Natural killer cell (primary cell): Measurements from ENCODE around the gene TXLNA. TPM values are rescaled to one million over a fixed set of nuclear protein-coding genes. Genes with fewer than 3 reads are reported as not detected.

Source experiments
- ATAC-seq, 3 donors: fragments of 150-1000 bp in 2 of 3; fragments of 200-7000 bp in 1 of 3; cut with Tn5 transposase; 1 replicate in 1 of 3; 2 replicates in 2 of 3; pipeline ENCODE4 v1.10.0; 2021; ENCODE audit warnings: mild to moderate bottlenecking in 2 of 3, moderate library complexity in 2 of 3
- DNase-seq, 2 donors: peaks; one replicate each; pipeline versions ENCODE4 v3.0.0 to v3.0.0-alpha.2; 2013 to 2021; ENCODE audit warnings: mixed read lengths in 1 of 2
- H3K27ac ChIP-seq: one replicate; pipeline ENCODE4 v1.5.1; 2013; ENCODE audit warnings: mild to moderate bottlenecking, low read length
- H3K27me3 ChIP-seq: one replicate; pipeline ENCODE4 v1.6.1; 2013; ENCODE audit warnings: low read length; ENCODE audit not compliant: control insufficient read depth, insufficient read depth
- H3K36me3 ChIP-seq: one replicate; pipeline ENCODE4 v1.6.1; 2013; ENCODE audit warnings: low read length; ENCODE audit not compliant: control insufficient read depth, insufficient read depth
- H3K4me1 ChIP-seq: one replicate; pipeline ENCODE4 v1.6.1; 2013; ENCODE audit warnings: low read length; ENCODE audit not compliant: control insufficient read depth, insufficient read depth
- H3K4me3 ChIP-seq: one replicate; pipeline ENCODE4 v1.5.1; 2013; ENCODE audit warnings: low read length
- H3K9me3 ChIP-seq: one replicate; pipeline ENCODE4 v1.6.1; 2013; ENCODE audit warnings: low read length; ENCODE audit not compliant: control insufficient read depth, insufficient read depth
- H3K27ac Mint-ChIP-seq, 2 donors: one replicate each; pipeline ENCODE4 v1.8.0; 2022; ENCODE audit warnings: mild to moderate bottlenecking in 2 of 2, mixed read lengths in 2 of 2, moderate library complexity in 1 of 2
- H3K27me3 Mint-ChIP-seq, 2 donors: one replicate each; pipeline ENCODE4 v1.8.0; 2022; ENCODE audit warnings: low read depth in 2 of 2, mixed read lengths in 2 of 2
- H3K36me3 Mint-ChIP-seq: one replicate; pipeline ENCODE4 v1.8.0; 2022; ENCODE audit warnings: mixed read lengths
- H3K4me1 Mint-ChIP-seq, 2 donors: one replicate each; pipeline ENCODE4 v1.8.0; 2022; ENCODE audit warnings: mixed read lengths in 2 of 2
- H3K4me3 Mint-ChIP-seq: one replicate; pipeline ENCODE4 v1.8.0; 2022; ENCODE audit warnings: mild to moderate bottlenecking, moderate library complexity, mixed read lengths
- H3K9me3 Mint-ChIP-seq, 2 donors: one replicate each; pipeline ENCODE4 v1.8.0; 2022; ENCODE audit warnings: mixed read lengths in 2 of 2
- WGBS: methylation state at CpG from one replicate; pipeline ENCODE4 v1.1.7; 2013; ENCODE audit warnings: missing lambda C conversion rate; ENCODE audit not compliant: insufficient coverage; 5-methylcytosine and 5-hydroxymethylcytosine counted together
- intact Hi-C: fragments of 100-400 bp; cut with micrococcal nuclease; formaldehyde crosslinking; loops from one replicate; pipeline ENCODE4 v1.14.2; 2022
- total RNA-seq, 4 donors: library from RNA; stranded (reverse); fragments of 120-200 nt in 1 of 4; gene quantifications; one replicate each; pipeline versions ENCODE4 v1.2.3 to v1.2.4, GENCODE V29; 2013 to 2022
- TF ChIP-seq, protein P1 (sequence below): fragments of 200-600 bp; IDR thresholded peaks from one replicate; pipeline ENCODE4 v1.8.0; 2022; ENCODE audit warnings: antibody characterized with exemption

TXLNA gene
- total RNA-seq, 3 donors from 2014 or later (not counting 1 experiment from before 2014, with no cell fraction given), result 26.0 to 36.0 (median 33.3) TPM

- TF ChIP-seq, protein P1, sequence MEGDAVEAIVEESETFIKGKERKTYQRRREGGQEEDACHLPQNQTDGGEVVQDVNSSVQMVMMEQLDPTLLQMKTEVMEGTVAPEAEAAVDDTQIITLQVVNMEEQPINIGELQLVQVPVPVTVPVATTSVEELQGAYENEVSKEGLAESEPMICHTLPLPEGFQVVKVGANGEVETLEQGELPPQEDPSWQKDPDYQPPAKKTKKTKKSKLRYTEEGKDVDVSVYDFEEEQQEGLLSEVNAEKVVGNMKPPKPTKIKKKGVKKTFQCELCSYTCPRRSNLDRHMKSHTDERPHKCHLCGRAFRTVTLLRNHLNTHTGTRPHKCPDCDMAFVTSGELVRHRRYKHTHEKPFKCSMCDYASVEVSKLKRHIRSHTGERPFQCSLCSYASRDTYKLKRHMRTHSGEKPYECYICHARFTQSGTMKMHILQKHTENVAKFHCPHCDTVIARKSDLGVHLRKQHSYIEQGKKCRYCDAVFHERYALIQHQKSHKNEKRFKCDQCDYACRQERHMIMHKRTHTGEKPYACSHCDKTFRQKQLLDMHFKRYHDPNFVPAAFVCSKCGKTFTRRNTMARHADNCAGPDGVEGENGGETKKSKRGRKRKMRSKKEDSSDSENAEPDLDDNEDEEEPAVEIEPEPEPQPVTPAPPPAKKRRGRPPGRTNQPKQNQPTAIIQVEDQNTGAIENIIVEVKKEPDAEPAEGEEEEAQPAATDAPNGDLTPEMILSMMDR, result no peak
- no peaks in the 10 kb centered on the region for H3K36me3 ChIP-seq
- Mint-ChIP-seq H3K4me1 (peaks cover 39 to 55% of the 10 kb centered on the region in 2 donors), H3K27me3 (no peaks in the 10 kb centered on the region), H3K27ac (peak within 1 kb of the TSS; percentile 93 to 96), H3K36me3 (no peaks in the 10 kb centered on the region), H3K9me3 (no peaks in the 10 kb centered on the region), H3K4me3 (peak within 1 kb of the TSS; percentile 75)
- peak within 1 kb of the TSS; percentile 51 for H3K27ac ChIP-seq
- no peaks in the 10 kb centered on the region for H3K27me3 ChIP-seq
- DNase-seq (peak in 1 of 2 donors; percentile 14), ATAC-seq (no peak)
- H3K4me1 ChIP-seq, result peaks cover 52% of the 10 kb centered on the region
- no peaks in the 10 kb centered on the region for H3K9me3 ChIP-seq
- intact Hi-C loops, result no loop called here
- 94% methylated on average over 3 of the region's 3 CpGs for WGBS
- H3K4me3 ChIP-seq, result no peak within 1 kb of the TSS
Observed at GRCh38 chr1:32246888-32247273, 67.4 kb downstream of the TXLNA start, which contains the start of gene FAM167B. FAM167B (plus strand) TSS chr1:32247222; CDS start chr1:32247422, 200 bp downstream.

DNA sequence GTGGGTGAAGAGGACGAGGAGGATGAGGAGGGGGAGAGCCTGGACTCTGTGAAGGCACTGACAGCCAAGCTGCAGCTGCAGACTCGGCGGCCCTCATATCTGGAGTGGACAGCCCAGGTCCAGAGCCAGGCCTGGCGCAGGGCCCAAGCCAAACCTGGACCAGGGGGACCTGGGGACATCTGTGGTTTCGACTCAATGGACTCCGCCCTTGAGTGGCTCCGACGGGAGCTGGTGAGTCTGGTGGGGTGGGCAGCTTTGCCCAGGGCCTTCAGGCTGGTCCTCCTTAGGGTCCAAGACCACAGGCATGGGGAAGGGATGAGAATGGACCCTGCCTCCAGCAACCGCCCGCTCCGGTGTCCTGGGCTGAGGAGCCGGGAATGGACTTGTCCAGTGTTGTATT, 68.0 kb downstream of the TXLNA start:
- Mint-ChIP-seq H3K27me3 (no peaks in the 10 kb centered on the region), H3K9me3 (no peaks in the 10 kb centered on the region), H3K4me1 (peaks cover 44 to 55% of the 10 kb centered on the region in 2 donors), H3K4me3 (peak overlapping the region; percentile 75), H3K27ac (peak overlapping the region; percentile 93 to 96), H3K36me3 (no peaks in the 10 kb centered on the region)
- Histone ChIP-seq H3K4me1 (peaks cover 56% of the 10 kb centered on the region), H3K27me3 (no peaks in the 10 kb centered on the region), H3K27ac (peak overlapping the region; percentile 51), H3K9me3 (no peaks in the 10 kb centered on the region), H3K36me3 (no peaks in the 10 kb centered on the region), H3K4me3 (no peak overlapping the region)
- 96% methylated on average over 12 of the region's 12 CpGs for WGBS
- ATAC-seq, result no peak
- no peak for DNase-seq
- intact Hi-C loops, result no loop called here
- TF ChIP-seq, protein P1, result no peak

Other genes starting within 250 kb of the TXLNA start
- 100 to 1,000 TPM; 435 to 527 (median 443) TPM for gene PTP4A2, start 241.3 kb upstream of the TXLNA start, total RNA-seq
- gene KHDRBS1, start 165.8 kb upstream of the TXLNA start, total RNA-seq, result 100 to 1,000 TPM; 107 to 112 (median 109) TPM
- 10 to 100 TPM; 13.3 to 17.1 (median 15.8) TPM for gene TMEM39B, start 106.7 kb upstream of the TXLNA start, total RNA-seq
- gene KPNA6, start 71.6 kb upstream of the TXLNA start, total RNA-seq, result 10 to 100 TPM; 48.6 to 59.0 (median 52.8) TPM
- 10 to 100 TPM; 19.3 to 30.6 (median 19.8) TPM for gene CCDC28B, start 20.9 kb downstream of the TXLNA start, total RNA-seq
- gene IQCC, start 26.0 kb downstream of the TXLNA start, total RNA-seq, result 1 to 10 TPM; 1.8 to 3.5 (median 3.3) TPM
- not detected for gene DCDC2B, start 29.4 kb downstream of the TXLNA start, total RNA-seq
- gene TMEM234, start 42.7 kb downstream of the TXLNA start, total RNA-seq, result 10 to 100 TPM; 22.2 to 27.1 (median 24.7) TPM
- gene EIF3I, start 42.7 kb downstream of the TXLNA start, total RNA-seq, result 100 to 1,000 TPM; 107 to 126 (median 110) TPM
- 1 to 10 TPM in 1 of 3 donors, under 1 TPM in 2; 0.54 to 1.3 (median 0.80) TPM for gene FAM167B, start 67.5 kb downstream of the TXLNA start, total RNA-seq
- 100 to 1,000 TPM; 180 to 227 (median 215) TPM for gene LCK, start 71.6 kb downstream of the TXLNA start, total RNA-seq
- gene HDAC1, start 112.4 kb downstream of the TXLNA start, total RNA-seq, result 100 to 1,000 TPM; 110 to 133 (median 125) TPM
- gene MARCKSL1, start 156.6 kb downstream of the TXLNA start, total RNA-seq, result 10 to 100 TPM; 21.7 to 26.1 (median 21.8) TPM
- gene FAM229A, start 182.8 kb downstream of the TXLNA start, total RNA-seq, result 10 to 100 TPM; 18.3 to 23.5 (median 21.0) TPM
- gene TSSK3, start 182.9 kb downstream of the TXLNA start, total RNA-seq, result 1 to 10 TPM; 1.2 to 3.7 (median 1.4) TPM
- 100 to 1,000 TPM; 150 to 203 (median 174) TPM for gene BSDC1, start 214.8 kb downstream of the TXLNA start, total RNA-seq